ENCODE measurements around the gene MYBL2. TPM values are rescaled to one million over a fixed set of nuclear protein-coding genes. Genes with fewer than 3 reads are reported as not detected.

Gene MYBL2
- total RNA-seq, 2 donors from 2014 or later: 41.4 to 95.5 TPM

GRCh38 chr20:43723186-43723585 is 56.3 kb downstream of the MYBL2 start:
- H3K4me1 Mint-ChIP-seq: peaks cover 3% of the 10 kb centered on the region
- no peak for ATAC-seq (replicated peaks)
- H3K36me3 Mint-ChIP-seq (ENCODE audit: low read depth): no peaks in the 10 kb centered on the region
- H3K9me3 Mint-ChIP-seq: no peaks in the 10 kb centered on the region
- no peak overlapping the region for H3K4me3 Mint-ChIP-seq
- no peak overlapping the region for H3K27ac Mint-ChIP-seq
- no peaks in the 10 kb centered on the region for H3K27me3 Mint-ChIP-seq

GRCh38 chr20:43723735-43724134 is 56.8 kb downstream of the MYBL2 start:
- peaks cover 8% of the 10 kb centered on the region for H3K4me1 Mint-ChIP-seq

GRCh38 chr20:43724383-43724782 is 57.5 kb downstream of the MYBL2 start:
- Mint-ChIP-seq H3K9me3 (peaks cover 4% of the 10 kb centered on the region), H3K4me1 (peaks cover 13% of the 10 kb centered on the region), H3K4me3 (no peak overlapping the region), H3K27me3 (no peaks in the 10 kb centered on the region), H3K36me3 (ENCODE audit: low read depth) (no peaks in the 10 kb centered on the region), H3K27ac (no peak overlapping the region)
- no peak for ATAC-seq (replicated peaks)

More at GRCh38 chr20:43723735-43724134, 56.8 kb downstream of the MYBL2 start:
- Mint-ChIP-seq H3K4me3 (no peak overlapping the region), H3K27me3 (no peaks in the 10 kb centered on the region), H3K9me3 (peaks cover 4% of the 10 kb centered on the region), H3K27ac (no peak overlapping the region), H3K36me3 (ENCODE audit: low read depth) (no peaks in the 10 kb centered on the region)
- ATAC-seq (replicated peaks): no peak

- Mint-ChIP-seq H3K9me3 (peaks cover 4% of the 10 kb centered on the region), H3K36me3 (ENCODE audit: low read depth) (no peaks in the 10 kb centered on the region), H3K4me3 (no peak overlapping the region), H3K4me1 (peaks cover 13% of the 10 kb centered on the region), H3K27ac (no peak overlapping the region), H3K27me3 (no peaks in the 10 kb centered on the region)
- no peak for ATAC-seq (replicated peaks)
These were observed 58.8 kb downstream of the MYBL2 start for GRCh38 chr20:43725666-43726065.

GRCh38 chr20:43726333-43726732 is 59.4 kb downstream of the MYBL2 start:
- no peak overlapping the region for H3K27ac Mint-ChIP-seq
- no peak for ATAC-seq (replicated peaks)
- peaks cover 13% of the 10 kb centered on the region for H3K4me1 Mint-ChIP-seq
- no peaks in the 10 kb centered on the region for H3K36me3 Mint-ChIP-seq (ENCODE audit: low read depth)
- H3K4me3 Mint-ChIP-seq: no peak overlapping the region
- H3K9me3 Mint-ChIP-seq: peaks cover 4% of the 10 kb centered on the region
- no peaks in the 10 kb centered on the region for H3K27me3 Mint-ChIP-seq

- Mint-ChIP-seq H3K4me1 (peaks cover 13% of the 10 kb centered on the region), H3K27ac (no peak within 1 kb of the TSS), H3K9me3 (peaks cover 4% of the 10 kb centered on the region), H3K27me3 (no peaks in the 10 kb centered on the region), H3K4me3 (no peak within 1 kb of the TSS), H3K36me3 (ENCODE audit: low read depth) (no peaks in the 10 kb centered on the region)
- no peak for ATAC-seq (replicated peaks)
These were observed 60.0 kb downstream of the MYBL2 start, which contains the start of gene GTSF1L for GRCh38 chr20:43726811-43727338. Gene GTSF1L (minus strand): TSS chr20:43727002. CDS start chr20:43726694, 308 bp downstream.

GRCh38 chr20:43727980-43728590 is 61.2 kb downstream of the MYBL2 start:
- Mint-ChIP-seq H3K9me3 (peaks cover 4% of the 10 kb centered on the region), H3K27ac (no peak overlapping the region)
- ATAC-seq (replicated peaks): no peak

GRCh38 chr20:43728686-43729255 is 61.9 kb downstream of the MYBL2 start:
- ATAC-seq (replicated peaks): no peak
- peaks cover 13% of the 10 kb centered on the region for H3K4me1 Mint-ChIP-seq
- no peaks in the 10 kb centered on the region for H3K27me3 Mint-ChIP-seq
- no peaks in the 10 kb centered on the region for H3K36me3 Mint-ChIP-seq (ENCODE audit: low read depth)
- H3K9me3 Mint-ChIP-seq: peaks cover 4% of the 10 kb centered on the region
- H3K4me3 Mint-ChIP-seq: peak overlapping the region; percentile 8
- no peak overlapping the region for H3K27ac Mint-ChIP-seq

More at GRCh38 chr20:43727980-43728590, 61.2 kb downstream of the MYBL2 start:
- Mint-ChIP-seq H3K36me3 (ENCODE audit: low read depth) (no peaks in the 10 kb centered on the region), H3K27me3 (no peaks in the 10 kb centered on the region), H3K4me1 (peaks cover 13% of the 10 kb centered on the region), H3K4me3 (peak overlapping the region; percentile 8)

- H3K9me3 Mint-ChIP-seq: peaks cover 4% of the 10 kb centered on the region
- no peaks in the 10 kb centered on the region for H3K27me3 Mint-ChIP-seq
- ATAC-seq (replicated peaks): no peak
- H3K27ac Mint-ChIP-seq: no peak overlapping the region
- H3K36me3 Mint-ChIP-seq (ENCODE audit: low read depth): no peaks in the 10 kb centered on the region
- H3K4me1 Mint-ChIP-seq: peaks cover 13% of the 10 kb centered on the region
- no peak overlapping the region for H3K4me3 Mint-ChIP-seq
These were observed 64.6 kb downstream of the MYBL2 start for GRCh38 chr20:43731469-43731868.

GRCh38 chr20:43731927-43732326 is 65.0 kb downstream of the MYBL2 start:
- no peak for ATAC-seq (replicated peaks)
- no peaks in the 10 kb centered on the region for H3K36me3 Mint-ChIP-seq (ENCODE audit: low read depth)
- no peak overlapping the region for H3K4me3 Mint-ChIP-seq
- H3K27ac Mint-ChIP-seq: no peak overlapping the region
- H3K9me3 Mint-ChIP-seq: peaks cover 4% of the 10 kb centered on the region
- H3K4me1 Mint-ChIP-seq: peaks cover 13% of the 10 kb centered on the region
- no peaks in the 10 kb centered on the region for H3K27me3 Mint-ChIP-seq

GRCh38 chr20:43736588-43737158 is 69.8 kb downstream of the MYBL2 start:
- no peaks in the 10 kb centered on the region for H3K9me3 Mint-ChIP-seq
- no peak overlapping the region for H3K27ac Mint-ChIP-seq
- H3K4me3 Mint-ChIP-seq: no peak overlapping the region
- peaks cover under 1% of the 10 kb centered on the region for H3K27me3 Mint-ChIP-seq
- ATAC-seq (replicated peaks): peak; percentile 83
- H3K4me1 Mint-ChIP-seq: no peaks in the 10 kb centered on the region
- H3K36me3 Mint-ChIP-seq (ENCODE audit: low read depth): no peaks in the 10 kb centered on the region

- Mint-ChIP-seq H3K9me3 (no peaks in the 10 kb centered on the region), H3K27me3 (peaks cover 3% of the 10 kb centered on the region)
- no peak for ATAC-seq (replicated peaks)
These were observed 71.0 kb downstream of the MYBL2 start for GRCh38 chr20:43737925-43738324.

GRCh38 chr20:43739148-43739749 is 72.3 kb downstream of the MYBL2 start:
- Mint-ChIP-seq H3K4me1 (no peaks in the 10 kb centered on the region), H3K36me3 (ENCODE audit: low read depth) (no peaks in the 10 kb centered on the region), H3K9me3 (no peaks in the 10 kb centered on the region), H3K27me3 (peaks cover 8% of the 10 kb centered on the region), H3K27ac (no peak overlapping the region), H3K4me3 (no peak overlapping the region)
- no peak for ATAC-seq (replicated peaks)

More at GRCh38 chr20:43737925-43738324, 71.0 kb downstream of the MYBL2 start:
- H3K36me3 Mint-ChIP-seq (ENCODE audit: low read depth): no peaks in the 10 kb centered on the region
- no peaks in the 10 kb centered on the region for H3K4me1 Mint-ChIP-seq
- no peak overlapping the region for H3K27ac Mint-ChIP-seq
- no peak overlapping the region for H3K4me3 Mint-ChIP-seq

- no peaks in the 10 kb centered on the region for H3K36me3 Mint-ChIP-seq (ENCODE audit: low read depth)
- no peaks in the 10 kb centered on the region for H3K4me1 Mint-ChIP-seq
- H3K27ac Mint-ChIP-seq: no peak overlapping the region
- no peaks in the 10 kb centered on the region for H3K9me3 Mint-ChIP-seq
- no peak for ATAC-seq (replicated peaks)
- no peak overlapping the region for H3K4me3 Mint-ChIP-seq
- peaks cover 8% of the 10 kb centered on the region for H3K27me3 Mint-ChIP-seq
These were observed 73.7 kb downstream of the MYBL2 start for GRCh38 chr20:43740642-43741041.
